Activated gamma-delta T cell treated with anti-CD3 and anti-CD28 coated beads, Interleukin-2, amount 50 U/mL, for 16 hours (primary cell): ENCODE data around the gene SRGAP2B.
"Not testable (repeated sequence)": the region's sequence is repeated elsewhere in the genome, so short reads cannot be mapped to it uniquely, and the experiment has no call there.

Experiments
- DNase-seq: peaks from one replicate; pipeline ENCODE4 v3.0.0-alpha.2; 2020; ENCODE audit warnings: low read depth

Gene SRGAP2B

GRCh38 chr1:144946525-144947480, 148.3 kb downstream of the SRGAP2B start:
- not testable (repeated sequence) for DNase-seq

DNA sequence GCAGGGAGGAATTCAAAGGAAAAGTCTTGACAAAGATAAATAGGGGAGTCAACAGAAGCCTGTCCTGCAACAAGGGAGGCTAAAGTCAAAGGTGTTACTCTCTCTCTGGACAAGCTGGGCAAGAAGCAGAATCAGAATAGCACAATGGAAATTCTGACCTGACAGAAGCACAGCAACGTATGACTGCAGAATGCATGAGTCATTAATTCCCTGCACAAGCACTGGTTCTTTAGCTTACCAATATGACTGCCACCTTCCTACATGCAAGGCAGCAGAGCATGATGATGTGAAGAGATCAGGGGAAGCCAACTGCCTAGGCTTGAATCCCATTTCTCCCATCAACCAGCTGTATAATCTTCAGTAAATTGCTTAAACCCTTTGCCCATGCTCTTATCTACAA, 153.4 kb downstream of the SRGAP2B start:
- DNase-seq, result not testable (repeated sequence)

- not testable (repeated sequence) for DNase-seq
Measured at GRCh38 chr1:144940054-144940453, 155.1 kb downstream of the SRGAP2B start.

- not testable (repeated sequence) for DNase-seq
Measured at GRCh38 chr1:144938627-144939026, 156.5 kb downstream of the SRGAP2B start.

- DNase-seq, result not testable (repeated sequence)
Measured at GRCh38 chr1:144936186-144936732, 158.9 kb downstream of the SRGAP2B start.

GRCh38 chr1:144935310-144935709, 159.8 kb downstream of the SRGAP2B start:
- not testable (repeated sequence) for DNase-seq

DNA sequence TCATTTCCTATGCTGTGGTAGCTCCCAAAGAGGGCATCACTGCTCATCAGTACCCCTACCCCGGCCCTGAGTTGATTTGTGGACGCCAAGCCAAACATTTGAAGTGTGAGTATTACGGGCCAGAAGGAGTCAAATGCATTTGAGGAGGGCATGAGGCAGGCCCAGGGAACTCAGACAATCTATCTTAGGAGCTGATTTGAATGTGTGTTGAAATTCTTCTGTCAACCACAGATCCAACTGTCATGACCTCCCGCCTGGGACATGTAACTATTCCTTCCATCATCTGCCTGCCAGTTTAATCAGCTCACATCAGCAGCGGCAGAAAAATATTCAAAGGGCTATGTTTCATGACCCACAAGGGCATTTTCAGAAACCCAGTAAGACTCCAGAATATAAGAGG, 162.1 kb downstream of the SRGAP2B start:
- not testable (repeated sequence) for DNase-seq

GRCh38 chr1:144932153-144932552, 163.0 kb downstream of the SRGAP2B start:
- not testable (repeated sequence) for DNase-seq

- DNase-seq, result not testable (repeated sequence)
Measured at GRCh38 chr1:144931553-144931952, 163.6 kb downstream of the SRGAP2B start.

DNA sequence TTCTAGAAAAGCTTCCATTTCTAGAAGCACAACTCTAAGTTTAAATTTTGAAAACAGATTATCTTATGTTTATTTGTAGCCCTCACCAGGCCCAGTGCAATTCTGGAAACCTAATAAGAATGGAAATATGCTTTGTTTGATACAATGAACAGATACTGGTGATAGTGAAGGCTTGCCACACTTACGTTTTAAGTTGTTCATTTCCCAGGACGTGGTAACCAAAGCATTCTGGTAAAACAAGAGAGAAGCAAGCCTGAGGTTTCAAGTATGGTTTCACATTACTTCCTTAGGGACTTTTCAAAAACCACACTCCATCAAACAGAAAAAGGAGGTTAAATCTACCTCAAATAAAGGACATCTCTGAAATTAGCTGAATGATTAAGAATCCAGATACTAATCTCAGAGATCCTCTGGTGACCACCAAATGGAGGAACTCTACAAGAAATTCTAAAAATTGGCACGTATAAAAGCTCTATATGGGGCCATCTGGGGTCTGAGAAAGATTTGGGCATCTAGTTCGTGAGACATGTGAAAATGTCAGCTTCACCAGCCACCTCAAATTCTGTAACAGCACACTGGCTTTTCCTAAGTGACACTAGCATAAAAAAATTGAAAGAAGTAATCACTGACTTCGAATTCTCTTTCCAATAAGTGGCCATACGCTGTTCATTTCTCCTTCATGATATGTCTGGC, 164.9 kb downstream of the SRGAP2B start:
- DNase-seq, result not testable (repeated sequence)

- not testable (repeated sequence) for DNase-seq
Measured at GRCh38 chr1:144927292-144927691, 167.8 kb downstream of the SRGAP2B start.

DNA sequence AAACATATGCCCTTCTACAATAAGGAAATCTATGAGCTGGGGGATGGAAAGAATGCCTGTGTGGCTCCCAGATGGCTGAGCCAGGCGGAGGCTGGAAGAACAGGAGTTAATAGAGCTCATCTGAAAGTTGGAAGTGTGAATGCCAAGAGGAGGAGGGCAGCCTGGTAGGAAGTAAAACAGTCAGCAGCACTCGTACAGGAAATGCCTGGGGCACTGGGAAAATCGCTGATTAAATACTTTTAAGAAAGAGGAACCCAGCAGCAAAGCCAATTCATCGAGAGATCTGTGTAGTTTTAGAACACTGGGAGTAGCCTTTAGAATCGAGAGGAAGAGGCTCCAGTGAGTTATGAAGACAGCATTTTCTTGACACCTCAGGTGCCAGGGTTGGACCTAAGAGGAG, 171.5 kb downstream of the SRGAP2B start:
- DNase-seq, result not testable (repeated sequence)

- not testable (repeated sequence) for DNase-seq
Measured at GRCh38 chr1:144922785-144923184, 172.3 kb downstream of the SRGAP2B start.

- not testable (repeated sequence) for DNase-seq
Measured at GRCh38 chr1:144919106-144919505, 176.0 kb downstream of the SRGAP2B start.

GRCh38 chr1:144918027-144918603, 177.0 kb downstream of the SRGAP2B start:
- DNase-seq, result not testable (repeated sequence)

DNA sequence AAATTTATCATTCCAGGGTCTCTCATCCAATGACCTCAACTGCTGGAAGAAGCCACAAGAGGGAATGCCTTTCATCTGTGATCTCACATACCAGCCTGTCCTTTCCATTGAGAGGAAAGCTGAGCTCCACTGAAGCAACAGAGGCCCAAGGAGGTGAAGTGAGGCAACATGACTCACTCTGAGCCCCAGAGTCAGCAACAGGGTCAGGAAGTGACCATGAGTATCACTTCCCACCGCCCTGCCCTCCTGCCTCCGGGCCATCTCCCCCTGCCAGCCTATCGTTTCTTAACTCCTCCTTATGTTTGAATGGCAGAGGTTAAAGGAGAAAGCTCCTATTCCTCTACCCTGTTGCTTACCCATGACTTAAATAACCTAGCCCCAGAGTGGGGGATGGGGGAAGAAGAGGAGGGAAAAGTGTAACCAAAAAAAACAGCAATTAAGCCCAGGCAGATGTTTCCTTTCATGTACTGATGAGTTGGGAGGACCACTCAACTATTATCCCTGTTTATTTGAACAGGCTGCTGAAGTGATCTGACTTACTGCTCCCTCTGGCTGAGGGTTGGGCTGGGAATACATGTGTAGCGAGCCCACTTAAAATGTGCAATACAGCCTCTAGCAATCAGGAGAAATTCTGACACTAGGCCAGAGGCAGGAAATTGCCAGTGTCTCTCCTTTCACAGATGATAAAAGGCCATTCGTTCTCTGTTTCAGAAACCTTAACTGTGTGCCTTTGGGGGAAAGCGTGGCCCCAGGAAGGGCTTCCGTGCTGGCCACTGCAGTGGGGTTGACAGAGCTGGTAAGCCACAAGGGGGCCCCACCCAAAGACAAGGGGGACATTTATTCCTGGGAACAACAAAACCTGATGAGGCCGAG, 177.7 kb downstream of the SRGAP2B start:
- DNase-seq, result not testable (repeated sequence)

- DNase-seq, result not testable (repeated sequence)
Measured at GRCh38 chr1:144913977-144914734, 181.0 kb downstream of the SRGAP2B start.

- not testable (repeated sequence) for DNase-seq
Measured at GRCh38 chr1:144913458-144913857, 181.7 kb downstream of the SRGAP2B start.

DNA sequence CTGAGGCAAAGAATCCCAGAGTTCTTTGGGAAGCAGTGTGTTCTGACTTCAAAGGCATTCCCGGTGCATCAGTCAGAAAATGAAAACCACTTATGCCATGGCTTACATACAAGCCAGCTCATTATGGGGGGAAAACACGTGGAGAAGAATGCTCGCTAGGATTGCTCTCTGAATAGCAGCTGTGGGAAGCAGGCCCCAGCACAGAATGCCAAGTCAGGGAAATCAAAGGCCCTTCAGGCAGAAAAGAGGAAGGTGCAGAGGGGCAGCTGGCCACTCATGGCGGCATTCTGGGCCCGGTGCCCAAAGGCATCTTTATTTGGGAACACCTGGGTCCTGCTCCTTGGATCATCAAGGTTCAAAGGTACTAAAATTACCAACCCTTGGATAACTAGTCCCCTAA, 184.4 kb downstream of the SRGAP2B start:
- not testable (repeated sequence) for DNase-seq

GRCh38 chr1:144900841-144901240, 194.3 kb downstream of the SRGAP2B start:
- DNase-seq, result not testable (repeated sequence)
